Fibroblast of skin of left quadriceps (primary cell): ENCODE measurements around the gene GLRA3.
A peak's percentile ranks its signal among the peaks of the same experiment; 100 is the strongest.
"Not testable (repeated sequence)": the region's sequence is repeated elsewhere in the genome, so short reads cannot be mapped to it uniquely, and the experiment has no call there.

Source experiments
- DNase-seq, 2 experiments: peaks; one replicate each; pipeline ENCODE4 v3.0.0-alpha.2; 2013; ENCODE audit warnings: low read depth in 2 of 2

GLRA3 gene

DNA sequence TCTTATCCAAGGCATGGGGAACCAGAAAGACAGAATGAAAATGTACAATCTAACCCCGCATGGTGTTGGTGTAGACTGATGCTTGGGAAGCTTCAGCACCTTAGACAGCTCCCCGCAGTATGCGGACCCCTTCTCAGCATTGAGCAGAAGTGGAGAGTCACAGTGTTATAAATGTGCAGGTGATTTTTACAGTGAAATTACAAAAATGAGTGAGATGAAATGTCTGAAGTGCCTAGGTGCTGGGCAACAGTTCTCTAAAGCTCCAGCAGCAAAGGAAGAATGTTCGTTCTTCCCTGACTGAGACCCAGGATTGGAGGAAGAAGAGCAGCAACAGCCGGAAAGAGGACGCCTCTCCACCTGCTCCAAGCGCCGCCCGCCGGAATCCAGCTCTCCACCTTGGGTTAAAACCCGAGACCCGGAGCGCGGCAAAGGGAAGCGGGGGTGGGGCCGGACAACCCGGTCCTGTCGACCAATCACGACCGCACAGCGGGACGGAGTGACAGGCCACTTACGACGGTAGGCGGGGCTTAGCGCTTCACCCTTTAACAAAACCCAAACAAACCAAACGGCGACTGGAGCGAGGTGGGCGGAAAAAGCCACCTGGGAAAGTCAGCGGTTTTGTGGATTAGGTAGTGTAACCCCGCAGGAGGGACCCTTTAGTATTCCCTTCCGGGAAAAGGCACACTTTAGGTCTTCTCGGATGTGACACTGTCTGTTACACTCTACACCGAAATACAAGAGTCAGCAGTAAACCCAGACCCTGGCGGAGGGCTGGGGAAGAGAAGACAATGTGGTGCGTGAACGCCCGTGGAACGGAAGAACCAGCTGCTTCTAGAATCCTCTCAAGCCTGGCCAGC, at the start of gene GLRA3:
GLRA3 (minus strand) TSS at position 403 of the 857 bp plus-strand sequence. CDS start 436 bp downstream, outside the sequence.
- DNase-seq = peak; percentile 1 to 2

DNA sequence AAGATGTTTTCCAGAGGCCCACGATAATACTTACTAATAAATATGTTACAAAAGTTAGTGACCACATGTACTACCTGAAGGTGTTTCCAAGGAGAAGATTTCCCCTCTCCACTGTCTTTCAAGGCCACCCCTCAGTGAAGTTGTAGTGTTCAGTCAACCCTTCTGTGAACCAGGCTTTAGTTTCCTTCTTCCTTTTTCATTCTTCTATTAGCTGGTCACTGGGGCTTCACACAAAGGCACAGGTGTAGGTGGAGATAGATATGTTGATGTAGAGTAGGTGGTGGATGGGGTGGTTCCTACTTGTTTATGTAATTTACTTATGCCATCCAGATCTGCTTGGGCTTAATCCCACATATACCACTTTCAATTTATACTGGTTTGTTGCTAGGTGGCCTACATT, 45.9 kb upstream of the GLRA3 start:
- no peak for DNase-seq

GRCh38 chr4:174873931-174874330, 44.9 kb upstream of the GLRA3 start:
- no peak for DNase-seq

DNA sequence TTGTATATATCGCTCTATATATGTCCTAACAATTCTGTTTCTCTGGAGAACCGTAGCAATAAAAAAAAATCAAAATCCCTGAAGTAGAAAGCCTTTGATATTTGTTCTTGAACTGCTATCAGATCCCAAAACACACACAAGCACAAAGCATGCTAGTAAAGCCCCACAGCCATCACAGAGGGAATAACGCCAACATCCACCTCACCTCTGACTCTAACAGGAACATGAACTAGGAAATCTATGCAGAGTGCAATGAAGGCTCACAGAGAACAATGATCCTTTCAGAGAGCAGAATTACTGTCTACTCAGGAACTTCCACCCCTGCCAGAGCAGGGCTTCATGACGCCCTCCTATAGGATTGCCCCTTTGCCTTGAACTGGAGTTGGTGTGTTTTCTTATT, 44.1 kb upstream of the GLRA3 start:
- DNase-seq = not testable (repeated sequence)

- no peak for DNase-seq
Observed at GRCh38 chr4:174871407-174871806, 42.4 kb upstream of the GLRA3 start.

DNA sequence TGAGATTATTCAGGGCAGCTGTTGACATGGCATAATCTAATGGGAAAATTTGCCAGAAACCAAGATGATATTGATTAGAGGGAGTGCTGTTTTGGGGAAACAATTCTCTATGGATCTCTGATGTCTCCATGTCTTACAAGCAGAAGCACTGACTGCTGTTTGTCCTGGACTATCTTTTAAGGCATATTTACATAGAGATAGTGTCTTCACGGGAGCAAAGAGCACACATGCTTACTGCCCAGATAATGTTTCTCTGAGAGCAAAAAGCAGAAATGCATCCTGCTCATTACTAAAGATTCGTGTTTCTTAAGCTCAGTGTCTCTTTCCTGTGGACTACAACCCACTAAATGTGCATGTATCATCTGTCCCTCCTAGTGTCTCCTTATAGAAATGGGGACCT, 41.3 kb upstream of the GLRA3 start:
- DNase-seq = no peak

GRCh38 chr4:174869339-174869738, 40.3 kb upstream of the GLRA3 start:
- DNase-seq = no peak

- no peak for DNase-seq
Observed at GRCh38 chr4:174867903-174868302, 38.9 kb upstream of the GLRA3 start.

DNA sequence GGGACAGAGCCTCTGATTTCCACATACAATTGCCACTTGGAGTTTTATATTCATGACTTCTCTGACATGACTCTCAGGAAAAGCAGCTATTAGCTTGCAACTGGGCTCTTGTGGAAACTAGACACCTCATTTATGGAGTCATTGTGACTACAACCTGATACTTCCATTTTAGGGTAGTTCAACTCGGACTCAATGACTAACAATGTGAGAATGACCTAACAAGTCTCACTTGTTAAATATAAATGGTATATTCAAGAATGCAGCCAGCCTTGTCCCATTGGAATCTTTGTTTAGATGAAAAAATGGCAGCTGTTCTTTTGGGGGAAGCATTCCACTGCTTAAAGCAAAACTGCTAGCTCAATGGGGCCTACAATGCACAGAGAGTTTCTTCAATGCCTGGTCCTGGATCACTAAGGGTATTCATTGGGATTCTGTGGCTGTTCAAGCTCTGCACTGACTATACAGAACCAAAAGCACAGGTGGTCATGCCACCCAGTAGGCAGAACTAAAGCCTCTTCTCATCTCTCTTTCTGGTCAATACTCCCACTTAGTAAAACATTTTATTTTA, 36.5 kb upstream of the GLRA3 start:
- DNase-seq = no peak

GRCh38 chr4:174864031-174864430, 35.0 kb upstream of the GLRA3 start:
- DNase-seq = no peak

- no peak for DNase-seq
Observed at GRCh38 chr4:174860588-174860987, 31.5 kb upstream of the GLRA3 start.

DNA sequence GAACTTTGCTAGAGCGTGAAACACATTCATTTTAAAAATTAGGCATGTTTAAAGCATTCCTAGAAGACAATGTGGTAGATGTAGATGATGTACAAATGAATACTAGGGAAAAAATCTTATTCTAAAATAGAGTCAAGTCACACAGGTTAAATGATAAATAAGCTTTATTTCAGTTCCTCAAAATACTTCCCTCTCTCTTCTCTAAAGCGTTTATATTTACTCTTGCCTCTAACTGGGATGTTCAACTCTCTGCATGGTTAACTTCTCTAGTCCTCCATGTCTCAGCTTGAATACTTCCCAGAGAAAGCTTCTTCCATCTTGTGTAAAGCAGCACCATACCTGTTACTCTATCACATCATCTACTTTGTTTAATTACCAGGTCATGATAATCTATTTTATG, 30.9 kb upstream of the GLRA3 start:
- DNase-seq = no peak

- no peak for DNase-seq
Observed at GRCh38 chr4:174856926-174857800, 28.1 kb upstream of the GLRA3 start.

DNA sequence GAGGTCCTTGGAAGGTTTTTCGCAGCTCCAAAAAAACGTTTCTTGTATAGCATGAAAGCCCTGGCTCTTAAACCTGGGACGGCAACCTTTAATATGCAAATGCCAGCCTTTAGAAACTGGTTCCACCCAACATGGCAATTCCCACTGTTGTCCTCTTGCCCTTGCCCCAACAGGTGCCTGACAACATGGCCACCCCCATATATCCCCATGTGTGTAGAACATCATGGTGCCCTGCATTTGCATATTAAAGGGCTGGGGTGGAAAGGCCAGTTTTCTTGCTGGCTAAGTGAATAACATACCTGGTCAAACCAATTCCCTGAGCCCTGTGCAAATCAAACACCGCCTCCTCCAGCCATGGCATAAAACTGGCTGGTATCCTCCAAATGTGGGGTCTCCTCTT, 26.0 kb upstream of the GLRA3 start:
- no peak for DNase-seq

DNA sequence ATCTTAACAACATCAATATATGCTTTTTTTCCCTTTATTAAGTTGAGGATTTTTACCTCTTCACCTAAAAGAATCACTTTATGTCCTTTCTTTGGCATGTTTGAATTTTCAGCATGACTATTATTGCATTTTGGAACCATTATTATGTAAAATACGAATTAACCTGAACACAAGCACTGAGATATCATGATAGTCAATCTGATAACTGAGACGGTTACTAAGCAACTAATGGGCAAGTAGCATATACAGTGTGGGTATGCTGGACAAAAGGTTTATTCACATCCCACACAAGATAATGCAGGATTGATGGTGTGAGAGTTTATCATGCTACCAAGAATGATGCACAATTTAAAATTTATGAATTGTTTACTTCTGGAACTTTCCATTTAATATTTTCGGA, 24.6 kb upstream of the GLRA3 start:
- DNase-seq = no peak

- no peak for DNase-seq
Observed at GRCh38 chr4:174848596-174848995, 19.5 kb upstream of the GLRA3 start.

GRCh38 chr4:174847801-174848427, 18.9 kb upstream of the GLRA3 start:
- DNase-seq = no peak

- DNase-seq = no peak
Observed at GRCh38 chr4:174835536-174835935, 6.5 kb upstream of the GLRA3 start.

GRCh38 chr4:174834477-174834876, 5.4 kb upstream of the GLRA3 start:
- no peak for DNase-seq

DNA sequence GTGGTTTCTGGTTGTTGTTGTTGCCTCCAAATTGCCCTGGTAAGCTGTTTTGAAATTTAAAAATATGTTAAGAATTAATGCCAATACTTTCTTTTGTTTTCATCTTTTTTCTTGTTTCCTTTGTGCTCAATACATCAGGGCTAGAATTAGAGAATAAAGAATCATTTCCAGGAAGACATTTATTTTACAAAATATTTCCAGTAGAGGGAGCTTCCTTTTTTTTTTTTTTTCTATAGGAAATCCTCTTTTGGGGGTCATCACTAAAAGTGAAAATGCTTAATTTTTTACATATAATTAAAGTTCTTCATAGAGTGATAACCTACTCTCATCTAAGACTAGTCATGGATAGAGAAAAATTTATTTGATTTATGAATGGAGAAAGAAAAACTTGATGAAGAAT, 2.4 kb downstream of the GLRA3 start:
- DNase-seq = no peak

DNA sequence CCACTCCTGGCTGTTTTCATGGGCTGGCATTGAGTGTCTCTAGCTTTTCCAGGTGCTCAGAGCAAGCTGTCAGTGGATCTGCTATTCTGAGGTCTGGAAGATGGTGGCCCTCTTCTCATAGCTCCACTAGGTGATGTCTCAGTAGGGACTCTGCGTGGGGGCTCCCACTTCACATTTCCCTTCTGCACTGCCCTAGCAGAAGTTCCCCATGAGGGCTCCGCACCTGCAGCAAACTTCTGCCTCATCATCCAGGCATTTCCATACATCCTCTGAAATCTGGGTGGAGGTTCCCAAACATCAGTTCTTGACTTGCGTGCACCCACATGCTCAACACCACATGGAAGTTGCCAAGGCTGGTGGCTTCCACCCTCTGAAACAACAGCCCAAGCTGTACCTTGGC, 13.8 kb downstream of the GLRA3 start:
- DNase-seq = no peak

DNA sequence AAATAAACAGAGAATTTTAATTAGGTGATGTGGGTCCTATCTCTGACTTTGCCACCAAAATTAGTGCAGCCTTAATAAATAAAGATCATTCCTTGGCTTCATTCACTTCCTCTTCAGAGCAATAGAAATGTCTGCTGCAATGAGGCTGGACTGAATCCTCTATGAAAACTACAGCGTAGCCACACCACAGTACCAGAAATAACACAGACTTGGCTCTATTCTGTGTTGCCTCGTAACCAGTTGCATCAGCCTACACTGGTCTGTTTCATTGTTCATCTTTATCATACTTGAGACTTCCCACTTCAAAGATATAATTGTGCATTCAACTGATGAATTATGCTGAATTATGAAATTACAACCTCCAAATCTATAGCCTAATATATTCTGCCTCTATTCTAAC, 15.8 kb downstream of the GLRA3 start:
- DNase-seq = no peak
